HepG2 (cell line): ENCODE measurements around the gene MLX. TPM values are rescaled to one million over a fixed set of nuclear protein-coding genes. Genes with fewer than 3 reads are reported as not detected.
A peak's percentile ranks its signal among the peaks of the same experiment; 100 is the strongest.

ENCODE experiments used
- ATRX ChIP-seq: sonication (generic); formaldehyde crosslinking; IDR thresholded peaks from 2 replicates; pipeline ENCODE4 v1.4.0; 2020; ENCODE audit warnings: missing genetic modification reagents, borderline replicate concordance
- GATAD1 ChIP-seq: IDR thresholded peaks from 2 replicates; pipeline ENCODE4 v1.6.1; 2016; ENCODE audit warnings: missing genetic modification reagents, missing compliant biosample characterization
- NFE2L2 ChIP-seq: fragments of 150-350 bp; IDR thresholded peaks from 2 replicates; pipeline ENCODE4 v1.6.1; 2014; ENCODE audit warnings: low read length
- PPARG ChIP-seq: conservative IDR thresholded peaks from 2 replicates; pipeline ENCODE4 v1.6.1; 2016; ENCODE audit warnings: missing biosample characterization, missing genetic modification reagents
- RFX5 ChIP-seq: IDR thresholded peaks from 2 replicates; pipeline ENCODE4 v1.6.1; 2011; ENCODE audit warnings: low read depth, low read length, improper control_type of control experiment
- SYNCRIP ChIP-seq: fragments of 200-400 bp; formaldehyde crosslinking; IDR thresholded peaks from 2 replicates; pipeline ENCODE4 v1.6.1; 2018; ENCODE audit warnings: mild to moderate bottlenecking, low read depth, low read length; ENCODE audit not compliant: insufficient read depth
- U2AF2 ChIP-seq: fragments of 200-400 bp; formaldehyde crosslinking; IDR thresholded peaks from 2 replicates; pipeline ENCODE4 v1.6.1; 2017; ENCODE audit warnings: low read depth, mild to moderate bottlenecking, low read length
- USF2 ChIP-seq, 2 experiments: sonication (generic) in 1 of 2; formaldehyde crosslinking in 1 of 2; IDR thresholded peaks; 2 replicates each; pipeline versions ENCODE4 v1.5.1 to v1.6.1; 2011 to 2020; ENCODE audit warnings: borderline replicate concordance in 1 of 2, low read depth in 1 of 2, low read length in 1 of 2, mild to moderate bottlenecking in 1 of 2, missing genetic modification reagents in 1 of 2, moderate library complexity in 1 of 2
- ZNF101 ChIP-seq: sonication (generic); formaldehyde crosslinking; IDR thresholded peaks from 2 replicates; pipeline ENCODE4 v1.4.0; 2020; ENCODE audit warnings: mild to moderate bottlenecking, low read depth, missing genetic modification reagents, borderline replicate concordance
- ZNF136 ChIP-seq: sonication (generic); formaldehyde crosslinking; IDR thresholded peaks from 2 replicates; pipeline ENCODE4 v1.8.1; 2022; ENCODE audit warnings: low read depth, mild to moderate bottlenecking, moderate library complexity, missing genetic modification reagents
- ZNF704 ChIP-seq: sonication (generic); formaldehyde crosslinking; IDR thresholded peaks from 2 replicates; pipeline ENCODE4 v1.8.1; 2023; ENCODE audit warnings: mild to moderate bottlenecking, inconsistent platforms, moderate library complexity, missing genetic modification reagents, borderline replicate concordance
- ZNF772 ChIP-seq: sonication (generic); formaldehyde crosslinking; IDR thresholded peaks from 2 replicates; pipeline ENCODE4 v1.5.0; 2020; ENCODE audit warnings: mild to moderate bottlenecking, missing genetic modification reagents
- ZNF850 ChIP-seq: sonication (generic); formaldehyde crosslinking; conservative IDR thresholded peaks from 2 replicates; pipeline ENCODE4 v1.9.0; 2021; ENCODE audit warnings: mild to moderate bottlenecking, missing genetic modification reagents
- polyA plus RNA-seq, 8 experiments: library from polyadenylated mRNA; depleted of rRNA in 3 of 8; stranded (reverse) in 7 of 8; unstranded in 1 of 8; fragments of >200 nt; fragmentation: Illumina TruSeq in 4 of 8; extraction: Trizol in 4 of 8; gene quantifications; 2 replicates each; pipeline versions ENCODE4 v1.2.1 to v1.2.3, GENCODE V29; 2011 to 2016; ENCODE audit warnings: low read depth in 4 of 8, missing spikeins in 1 of 8, mixed read lengths in 1 of 8; ENCODE audit not compliant: insufficient read depth in 1 of 8
- total RNA-seq, 5 experiments: library from RNA; depleted of rRNA; stranded (reverse); fragments of >200 nt; fragmentation: Illumina TruSeq; extraction: Trizol; gene quantifications; 2 replicates each; pipeline ENCODE4 v1.2.3, GENCODE V29; 2016; ENCODE audit warnings: low read depth in 1 of 5
- TF ChIP-seq, protein P1 (sequence below): sonication (generic); formaldehyde crosslinking; IDR thresholded peaks from 2 replicates; pipeline ENCODE4 v1.8.0; 2022; ENCODE audit warnings: mild to moderate bottlenecking, missing genetic modification reagents, moderate library complexity
- TF ChIP-seq, protein P2 (sequence below): sonication (generic); formaldehyde crosslinking; IDR thresholded peaks from 2 replicates; pipeline ENCODE4 v1.5.0; 2020; ENCODE audit warnings: missing genetic modification reagents, mild to moderate bottlenecking, borderline replicate concordance
- TF ChIP-seq, protein P3 (sequence below): sonication (generic); formaldehyde crosslinking; IDR thresholded peaks from 2 replicates; pipeline ENCODE4 v1.4.0; 2020; ENCODE audit warnings: missing genetic modification reagents

Gene MLX
- total and polyA plus RNA-seq, 2 of the 13 experiments (the other 11 are each of a cell fraction or from before 2014, with no cell fraction given), result 38.9 to 74.4 TPM

DNA sequence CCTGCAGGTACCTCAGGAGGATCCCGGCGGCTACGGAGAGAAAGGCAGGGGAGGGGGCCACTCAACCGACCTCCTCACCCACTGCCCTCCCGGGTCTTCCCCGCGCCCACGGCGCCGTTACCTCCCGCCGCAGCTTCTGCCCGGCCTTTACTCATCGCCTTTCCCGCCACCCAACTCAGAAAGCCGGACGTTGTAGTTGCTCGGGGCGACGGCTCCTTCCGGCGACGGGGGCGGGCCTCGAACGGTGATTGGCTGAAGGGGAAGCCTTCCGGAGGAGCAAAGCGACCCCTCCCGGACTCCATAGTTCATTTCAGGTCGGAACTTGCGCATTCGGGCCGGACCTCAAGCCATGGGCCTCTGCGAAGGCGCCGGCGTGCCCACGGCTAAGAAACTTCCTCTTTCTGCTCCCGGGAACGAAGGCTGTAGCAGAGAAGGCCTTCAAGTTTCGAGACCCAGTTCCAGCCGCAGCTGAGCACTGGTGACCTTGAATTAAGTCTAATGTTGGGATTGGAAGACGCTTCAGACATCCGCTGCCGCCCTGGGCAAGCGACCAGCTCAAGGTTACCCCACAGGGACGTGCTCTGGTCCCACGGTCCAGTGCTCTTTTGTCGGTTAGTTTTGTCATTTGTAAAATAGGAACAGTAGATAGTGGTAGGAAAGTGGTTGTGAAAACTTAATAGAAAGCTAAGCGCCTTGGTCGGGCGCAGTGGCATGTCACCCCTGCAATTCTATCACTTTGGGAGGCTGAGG lies 10.8 kb downstream of the MLX start, which contains the start of gene PSMC3IP (continued):
- TF ChIP-seq, protein P1, sequence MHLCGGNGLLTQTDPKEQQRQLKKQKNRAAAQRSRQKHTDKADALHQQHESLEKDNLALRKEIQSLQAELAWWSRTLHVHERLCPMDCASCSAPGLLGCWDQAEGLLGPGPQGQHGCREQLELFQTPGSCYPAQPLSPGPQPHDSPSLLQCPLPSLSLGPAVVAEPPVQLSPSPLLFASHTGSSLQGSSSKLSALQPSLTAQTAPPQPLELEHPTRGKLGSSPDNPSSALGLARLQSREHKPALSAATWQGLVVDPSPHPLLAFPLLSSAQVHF, result peak; percentile 77; the same call in 1 of the 2 replicates
- no peak; the same call in 1 of the 2 replicates for TF ChIP-seq PPARG
- peak; percentile 67; the same call in 1 of the 2 replicates for TF ChIP-seq ZNF704 (CRISPR knock-in tag)
- TF ChIP-seq ZNF772 (CRISPR knock-in tag), result peak; percentile 93
- peak; percentile 95 for TF ChIP-seq U2AF2
- TF ChIP-seq RFX5, result 0 out of 2 replicates have a peak, but pooled peaks have one; percentile 20
- no peak for TF ChIP-seq ZNF850
- TF ChIP-seq SYNCRIP, result no peak
- TF ChIP-seq, protein P2, sequence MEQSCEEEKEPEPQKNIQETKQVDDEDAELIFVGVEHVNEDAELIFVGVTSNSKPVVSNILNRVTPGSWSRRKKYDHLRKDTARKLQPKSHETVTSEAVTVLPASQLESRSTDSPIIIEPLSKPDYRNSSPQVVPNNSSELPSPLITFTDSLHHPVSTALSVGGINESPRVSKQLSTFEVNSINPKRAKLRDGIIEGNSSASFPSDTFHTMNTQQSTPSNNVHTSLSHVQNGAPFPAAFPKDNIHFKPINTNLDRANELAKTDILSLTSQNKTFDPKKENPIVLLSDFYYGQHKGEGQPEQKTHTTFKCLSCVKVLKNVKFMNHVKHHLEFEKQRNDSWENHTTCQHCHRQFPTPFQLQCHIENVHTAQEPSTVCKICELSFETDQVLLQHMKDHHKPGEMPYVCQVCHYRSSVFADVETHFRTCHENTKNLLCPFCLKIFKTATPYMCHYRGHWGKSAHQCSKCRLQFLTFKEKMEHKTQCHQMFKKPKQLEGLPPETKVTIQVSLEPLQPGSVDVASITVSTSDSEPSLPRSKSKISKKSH (CRISPR knock-in tag), result no peak; the same call in 1 of the 2 replicates
- TF ChIP-seq GATAD1 (CRISPR knock-in tag), result peak; percentile 96
- no peak; the same call in 1 of the 2 replicates for TF ChIP-seq ZNF101
- TF ChIP-seq, protein P3, sequence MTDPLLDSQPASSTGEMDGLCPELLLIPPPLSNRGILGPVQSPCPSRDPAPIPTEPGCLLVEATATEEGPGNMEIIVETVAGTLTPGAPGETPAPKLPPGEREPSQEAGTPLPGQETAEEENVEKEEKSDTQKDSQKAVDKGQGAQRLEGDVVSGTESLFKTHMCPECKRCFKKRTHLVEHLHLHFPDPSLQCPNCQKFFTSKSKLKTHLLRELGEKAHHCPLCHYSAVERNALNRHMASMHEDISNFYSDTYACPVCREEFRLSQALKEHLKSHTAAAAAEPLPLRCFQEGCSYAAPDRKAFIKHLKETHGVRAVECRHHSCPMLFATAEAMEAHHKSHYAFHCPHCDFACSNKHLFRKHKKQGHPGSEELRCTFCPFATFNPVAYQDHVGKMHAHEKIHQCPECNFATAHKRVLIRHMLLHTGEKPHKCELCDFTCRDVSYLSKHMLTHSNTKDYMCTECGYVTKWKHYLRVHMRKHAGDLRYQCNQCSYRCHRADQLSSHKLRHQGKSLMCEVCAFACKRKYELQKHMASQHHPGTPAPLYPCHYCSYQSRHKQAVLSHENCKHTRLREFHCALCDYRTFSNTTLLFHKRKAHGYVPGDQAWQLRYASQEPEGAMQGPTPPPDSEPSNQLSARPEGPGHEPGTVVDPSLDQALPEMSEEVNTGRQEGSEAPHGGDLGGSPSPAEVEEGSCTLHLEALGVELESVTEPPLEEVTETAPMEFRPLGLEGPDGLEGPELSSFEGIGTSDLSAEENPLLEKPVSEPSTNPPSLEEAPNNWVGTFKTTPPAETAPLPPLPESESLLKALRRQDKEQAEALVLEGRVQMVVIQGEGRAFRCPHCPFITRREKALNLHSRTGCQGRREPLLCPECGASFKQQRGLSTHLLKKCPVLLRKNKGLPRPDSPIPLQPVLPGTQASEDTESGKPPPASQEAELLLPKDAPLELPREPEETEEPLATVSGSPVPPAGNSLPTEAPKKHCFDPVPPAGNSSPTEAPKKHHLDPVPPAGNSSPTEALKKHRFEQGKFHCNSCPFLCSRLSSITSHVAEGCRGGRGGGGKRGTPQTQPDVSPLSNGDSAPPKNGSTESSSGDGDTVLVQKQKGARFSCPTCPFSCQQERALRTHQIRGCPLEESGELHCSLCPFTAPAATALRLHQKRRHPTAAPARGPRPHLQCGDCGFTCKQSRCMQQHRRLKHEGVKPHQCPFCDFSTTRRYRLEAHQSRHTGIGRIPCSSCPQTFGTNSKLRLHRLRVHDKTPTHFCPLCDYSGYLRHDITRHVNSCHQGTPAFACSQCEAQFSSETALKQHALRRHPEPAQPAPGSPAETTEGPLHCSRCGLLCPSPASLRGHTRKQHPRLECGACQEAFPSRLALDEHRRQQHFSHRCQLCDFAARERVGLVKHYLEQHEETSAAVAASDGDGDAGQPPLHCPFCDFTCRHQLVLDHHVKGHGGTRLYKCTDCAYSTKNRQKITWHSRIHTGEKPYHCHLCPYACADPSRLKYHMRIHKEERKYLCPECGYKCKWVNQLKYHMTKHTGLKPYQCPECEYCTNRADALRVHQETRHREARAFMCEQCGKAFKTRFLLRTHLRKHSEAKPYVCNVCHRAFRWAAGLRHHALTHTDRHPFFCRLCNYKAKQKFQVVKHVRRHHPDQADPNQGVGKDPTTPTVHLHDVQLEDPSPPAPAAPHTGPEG (CRISPR knock-in tag), result no peak
- TF ChIP-seq ZNF136 (CRISPR knock-in tag), result peak; percentile 51; the same call in 1 of the 2 replicates
- TF ChIP-seq USF2 (IDR thresholded peaks at IDR 0.05; ENCODE audit: low read depth, low read length), result no peak
- TF ChIP-seq USF2 (CRISPR knock-in tag; IDR thresholded peaks at IDR 0.05; ENCODE audit: borderline replicate concordance), result no peak; the same call in 1 of the 2 replicates
- TF ChIP-seq NFE2L2, result no peak
- no peak for TF ChIP-seq ATRX (CRISPR knock-in tag)
